ENCODE data around the gene TEX53.

DNA sequence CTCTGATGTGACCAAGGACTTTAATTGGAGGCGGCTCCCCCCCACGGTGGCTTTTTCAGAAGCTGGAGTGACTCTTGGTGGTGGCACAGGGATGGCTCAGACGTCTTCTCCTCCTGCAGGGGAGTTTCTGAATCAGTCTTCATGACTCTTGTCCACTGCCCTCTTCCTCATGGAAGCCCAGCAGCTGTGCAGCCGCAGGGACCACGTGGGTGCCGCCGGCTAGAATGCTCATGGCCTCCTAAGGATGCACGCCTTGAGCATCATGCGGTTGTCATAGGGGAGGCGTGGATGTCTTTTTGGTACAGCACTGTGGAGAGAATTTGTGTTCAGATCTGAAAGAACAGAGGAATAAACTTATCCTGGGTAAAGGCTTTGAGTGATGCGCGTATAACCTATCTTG, 1.3 kb downstream of the TEX53 start:
- no peak for TF ChIP-seq EZH2phosphoT487 (IDR thresholded peaks at IDR 0.05; ENCODE audit: borderline replicate concordance)
- TF ChIP-seq, protein P1, sequence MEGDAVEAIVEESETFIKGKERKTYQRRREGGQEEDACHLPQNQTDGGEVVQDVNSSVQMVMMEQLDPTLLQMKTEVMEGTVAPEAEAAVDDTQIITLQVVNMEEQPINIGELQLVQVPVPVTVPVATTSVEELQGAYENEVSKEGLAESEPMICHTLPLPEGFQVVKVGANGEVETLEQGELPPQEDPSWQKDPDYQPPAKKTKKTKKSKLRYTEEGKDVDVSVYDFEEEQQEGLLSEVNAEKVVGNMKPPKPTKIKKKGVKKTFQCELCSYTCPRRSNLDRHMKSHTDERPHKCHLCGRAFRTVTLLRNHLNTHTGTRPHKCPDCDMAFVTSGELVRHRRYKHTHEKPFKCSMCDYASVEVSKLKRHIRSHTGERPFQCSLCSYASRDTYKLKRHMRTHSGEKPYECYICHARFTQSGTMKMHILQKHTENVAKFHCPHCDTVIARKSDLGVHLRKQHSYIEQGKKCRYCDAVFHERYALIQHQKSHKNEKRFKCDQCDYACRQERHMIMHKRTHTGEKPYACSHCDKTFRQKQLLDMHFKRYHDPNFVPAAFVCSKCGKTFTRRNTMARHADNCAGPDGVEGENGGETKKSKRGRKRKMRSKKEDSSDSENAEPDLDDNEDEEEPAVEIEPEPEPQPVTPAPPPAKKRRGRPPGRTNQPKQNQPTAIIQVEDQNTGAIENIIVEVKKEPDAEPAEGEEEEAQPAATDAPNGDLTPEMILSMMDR (conservative IDR thresholded peaks at IDR 0.05; ENCODE audit: low read length): no peak
